Activated CD4-positive, alpha-beta T cell treated with anti-CD3 and anti-CD28 coated beads, Interleukin-2, amount 10 ng/mL, durations not matched to agents 24 days and 14 days (primary cell): Measurements from ENCODE around the gene TYRO3. TPM values are rescaled to one million over a fixed set of nuclear protein-coding genes. Genes with fewer than 3 reads are reported as not detected.

Experiments
- DNase-seq: peaks from one replicate; pipeline ENCODE4 v3.0.0; 2022
- H3K27ac Mint-ChIP-seq: one replicate; pipeline ENCODE4 v1.8.0; 2022; ENCODE audit warnings: mild to moderate bottlenecking, mixed read lengths
- H3K27me3 Mint-ChIP-seq: one replicate; pipeline ENCODE4 v1.8.0; 2022; ENCODE audit warnings: mixed read lengths
- H3K36me3 Mint-ChIP-seq: one replicate; pipeline ENCODE4 v1.8.0; 2022; ENCODE audit warnings: low read depth, mild to moderate bottlenecking, mixed read lengths
- H3K4me1 Mint-ChIP-seq: one replicate; pipeline ENCODE4 v1.8.0; 2021; ENCODE audit warnings: mixed read lengths
- H3K4me3 Mint-ChIP-seq: one replicate; pipeline ENCODE4 v1.8.0; 2022; ENCODE audit warnings: mild to moderate bottlenecking, moderate library complexity, mixed read lengths
- H3K9me3 Mint-ChIP-seq: one replicate; pipeline ENCODE4 v1.8.0; 2021; ENCODE audit warnings: mixed read lengths
- intact Hi-C: fragments of 100-400 bp; cut with micrococcal nuclease; formaldehyde crosslinking; loops from one replicate; pipeline ENCODE4 v1.15.1; 2023
- total RNA-seq: library from RNA; stranded (reverse); gene quantifications from 2 replicates; pipeline ENCODE4 v1.2.3, GENCODE V29; 2022

TYRO3 gene
- total RNA-seq, 1 donor from 2014 or later = 4.2 TPM

DNA sequence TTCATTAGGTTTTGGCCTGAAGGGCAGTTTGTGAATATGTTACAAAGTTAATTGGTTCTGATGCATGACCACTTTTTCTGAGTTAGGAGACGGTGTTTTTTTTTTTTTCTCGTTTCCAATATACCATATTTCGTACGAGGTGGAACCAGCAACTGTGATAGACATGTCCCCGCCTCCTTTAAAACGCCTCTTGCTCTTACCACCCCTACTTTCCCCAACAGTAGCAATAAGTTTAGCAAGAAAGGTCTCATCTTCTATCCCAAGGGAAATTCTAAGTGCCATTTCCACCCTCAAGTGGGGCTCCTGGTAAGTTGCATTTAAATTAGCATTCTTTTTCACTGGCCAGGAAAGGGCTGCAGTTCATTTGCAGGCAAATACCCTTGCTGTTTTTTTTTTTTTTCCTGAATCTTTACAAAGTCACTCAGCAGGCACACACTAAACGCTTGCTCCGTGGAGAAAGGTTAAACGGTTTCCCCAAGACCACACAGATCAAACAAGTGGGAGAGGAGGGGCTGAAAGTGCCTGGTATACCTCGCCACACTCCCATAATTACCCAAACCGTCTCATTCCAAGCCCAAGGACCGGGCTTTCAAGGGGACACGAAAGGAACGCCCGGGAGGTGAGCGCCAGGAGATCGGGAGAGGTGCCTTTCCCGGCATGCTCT lies 61.7 kb downstream of the TYRO3 start:
- Mint-ChIP-seq H3K27ac (peak overlapping the region; percentile 88), H3K9me3 (peaks cover 7% of the 10 kb centered on the region), H3K4me3 (peak overlapping the region; percentile 84)

DNA sequence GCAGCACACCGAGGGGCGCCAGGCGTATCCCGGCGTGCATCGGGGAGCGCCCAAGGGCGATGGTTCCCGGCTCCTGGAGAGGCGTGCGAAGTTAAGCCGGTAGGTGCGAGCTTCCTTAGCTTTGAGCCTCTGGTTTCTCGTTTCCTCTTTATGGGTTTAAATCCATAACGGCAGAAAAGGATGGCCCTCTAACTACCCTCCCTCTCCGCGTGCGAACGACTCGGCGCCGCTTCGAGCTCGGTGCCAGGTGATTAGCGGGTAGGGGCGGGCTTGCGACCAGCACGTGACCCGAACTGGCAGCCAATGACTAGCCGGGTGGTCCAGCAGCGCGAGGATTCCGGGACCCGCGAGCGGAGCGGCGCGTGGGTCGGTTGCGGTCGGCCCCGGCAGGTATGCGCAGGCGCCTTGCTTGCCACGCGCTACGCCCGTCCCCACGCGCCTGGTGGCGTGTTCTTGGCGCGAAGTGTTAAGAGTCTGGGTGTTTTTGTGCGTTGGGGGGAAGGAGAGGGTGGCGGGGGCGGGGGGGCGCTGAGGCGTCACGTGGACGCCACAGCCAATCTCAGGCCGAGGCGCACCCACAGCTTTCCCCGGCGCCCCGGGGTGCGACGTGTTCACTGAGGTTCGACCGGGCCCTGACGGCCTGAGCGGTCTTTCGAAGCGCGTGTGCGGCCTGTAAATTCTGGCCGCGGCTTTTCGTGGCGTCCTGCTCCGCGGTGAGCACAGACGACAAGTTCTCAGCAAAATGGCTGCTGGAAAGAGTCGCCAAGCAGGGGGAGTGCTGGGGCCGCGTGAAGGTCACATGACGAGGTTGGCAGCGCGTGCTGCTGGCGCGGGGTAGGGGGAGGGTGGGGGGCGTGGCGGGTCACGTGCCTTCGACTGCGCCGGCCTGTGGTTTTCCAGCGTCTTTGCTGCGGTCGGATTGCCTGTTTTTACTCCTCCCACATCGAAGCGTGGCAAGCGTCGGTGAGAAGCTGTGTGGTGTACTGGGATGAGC lies 62.5 kb downstream of the TYRO3 start:
- Mint-ChIP-seq H3K36me3 (no peaks in the 10 kb centered on the region), H3K4me1 (peaks cover 13% of the 10 kb centered on the region), H3K27me3 (peaks cover 17% of the 10 kb centered on the region), H3K27ac (peak overlapping the region; percentile 88), H3K9me3 (peaks cover 7% of the 10 kb centered on the region), H3K4me3 (peak overlapping the region; percentile 84)
- intact Hi-C loops = loop anchor here (1.0 to 5.0 kb wide), 3 partner anchors 40 to 191 kb away; partner anchors contain the start of gene ITPKA
- DNase-seq = peak; percentile 92

More for the DNA sequence above, 61.7 kb downstream of the TYRO3 start:
- H3K27me3 Mint-ChIP-seq = peaks cover 17% of the 10 kb centered on the region
- no peaks in the 10 kb centered on the region for H3K36me3 Mint-ChIP-seq
- no peak for DNase-seq
- intact Hi-C loops = loop anchor here (1.0 to 5.0 kb wide), 3 partner anchors 41 to 192 kb away; partner anchors contain the start of gene ITPKA
- peaks cover 13% of the 10 kb centered on the region for H3K4me1 Mint-ChIP-seq

DNA sequence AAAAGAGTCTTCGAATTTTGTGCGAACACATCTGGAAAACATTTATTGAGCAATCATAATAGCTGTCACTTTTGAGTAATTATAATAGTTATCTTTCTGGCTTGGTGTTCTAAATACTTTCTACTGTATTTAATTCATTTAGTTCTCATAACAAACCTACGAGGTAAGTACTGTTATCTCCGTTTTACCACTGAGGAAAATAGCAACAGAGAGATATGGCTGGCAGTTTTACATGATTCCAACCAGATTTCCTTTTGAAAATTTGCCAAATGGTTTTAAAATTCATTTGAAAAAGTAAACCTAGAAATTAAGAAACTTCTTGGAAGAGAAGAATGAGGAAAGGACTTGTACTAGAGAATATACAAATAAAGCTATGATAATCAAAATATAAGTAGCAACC lies 63.9 kb downstream of the TYRO3 start:
- H3K4me1 Mint-ChIP-seq = peaks cover 13% of the 10 kb centered on the region
- intact Hi-C loops = loop anchor here (5.0 kb wide), 2 partner anchors 131 to 189 kb away; partner anchors contain the start of gene ITPKA
- no peak for DNase-seq
- no peaks in the 10 kb centered on the region for H3K36me3 Mint-ChIP-seq
- peaks cover 5% of the 10 kb centered on the region for H3K9me3 Mint-ChIP-seq
- peaks cover 15% of the 10 kb centered on the region for H3K27me3 Mint-ChIP-seq
- H3K4me3 Mint-ChIP-seq = peak overlapping the region; percentile 23
- no peak overlapping the region for H3K27ac Mint-ChIP-seq

DNA sequence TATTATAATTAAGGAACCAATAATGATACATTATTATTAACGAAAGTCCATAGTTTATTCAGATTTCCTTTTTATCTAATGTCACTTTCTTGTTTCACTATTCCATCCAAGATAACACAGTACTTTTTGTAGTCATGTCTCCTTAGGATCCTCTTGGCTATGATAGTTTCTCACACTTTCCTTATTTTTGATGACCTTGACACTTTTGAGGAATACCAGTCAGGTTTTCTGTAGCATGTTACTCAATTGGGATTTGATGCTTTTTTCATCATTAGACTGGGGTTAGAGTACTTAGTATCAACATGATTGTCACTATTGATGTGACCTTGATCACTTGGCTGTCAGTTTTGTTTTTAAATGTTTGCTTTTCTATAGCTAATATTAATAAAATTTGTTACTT lies 68.2 kb downstream of the TYRO3 start:
- Mint-ChIP-seq H3K4me3 (no peak overlapping the region), H3K9me3 (no peaks in the 10 kb centered on the region), H3K4me1 (peaks cover 9% of the 10 kb centered on the region), H3K36me3 (no peaks in the 10 kb centered on the region), H3K27ac (no peak overlapping the region), H3K27me3 (peaks cover 4% of the 10 kb centered on the region)
- no peak for DNase-seq
- intact Hi-C loops = no loop called here

DNA sequence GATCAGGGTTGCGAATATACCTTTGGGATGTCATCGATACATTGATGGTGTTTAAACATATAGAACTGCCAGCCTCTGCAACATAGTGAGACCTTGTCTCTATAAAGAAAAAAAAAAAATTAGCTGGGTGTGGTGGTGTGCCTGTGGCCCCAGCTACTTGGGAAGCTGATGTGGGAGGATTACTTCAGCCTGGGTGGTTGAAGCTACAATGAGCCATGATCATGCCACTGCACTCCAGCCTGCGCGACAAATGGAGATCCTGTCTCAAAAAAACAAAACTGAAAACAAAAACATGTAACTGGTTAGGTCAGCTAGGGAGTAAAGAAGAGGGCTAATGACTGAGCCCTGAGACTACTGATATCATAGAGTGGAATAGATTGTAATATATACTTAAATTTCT lies 70.5 kb downstream of the TYRO3 start:
- H3K27me3 Mint-ChIP-seq = no peaks in the 10 kb centered on the region
- no peaks in the 10 kb centered on the region for H3K36me3 Mint-ChIP-seq
- intact Hi-C loops = no loop called here
- no peak for DNase-seq
- H3K4me3 Mint-ChIP-seq = no peak overlapping the region
- peaks cover 10% of the 10 kb centered on the region for H3K4me1 Mint-ChIP-seq
- H3K9me3 Mint-ChIP-seq = no peaks in the 10 kb centered on the region
- no peak overlapping the region for H3K27ac Mint-ChIP-seq

DNA sequence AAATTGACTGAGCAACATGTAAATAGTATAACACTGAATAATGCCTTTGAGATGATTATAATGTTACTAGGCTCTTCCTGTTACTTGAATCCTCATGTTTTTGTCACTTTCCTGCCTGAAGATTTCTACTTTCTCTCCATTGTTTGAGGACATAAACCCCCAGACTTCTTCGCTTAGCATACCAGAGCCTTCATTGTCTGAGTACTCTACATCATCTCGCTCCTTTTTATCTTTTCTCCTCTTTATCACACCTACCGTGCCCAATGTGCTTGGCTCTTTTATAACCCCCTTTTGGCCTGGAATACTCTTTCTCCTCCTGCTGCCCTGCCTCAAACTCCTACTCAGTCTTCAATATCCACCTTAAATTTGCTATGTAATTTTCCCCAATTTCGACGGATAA lies 70.9 kb downstream of the TYRO3 start:
- Mint-ChIP-seq H3K27me3 (no peaks in the 10 kb centered on the region), H3K27ac (no peak overlapping the region)

DNA sequence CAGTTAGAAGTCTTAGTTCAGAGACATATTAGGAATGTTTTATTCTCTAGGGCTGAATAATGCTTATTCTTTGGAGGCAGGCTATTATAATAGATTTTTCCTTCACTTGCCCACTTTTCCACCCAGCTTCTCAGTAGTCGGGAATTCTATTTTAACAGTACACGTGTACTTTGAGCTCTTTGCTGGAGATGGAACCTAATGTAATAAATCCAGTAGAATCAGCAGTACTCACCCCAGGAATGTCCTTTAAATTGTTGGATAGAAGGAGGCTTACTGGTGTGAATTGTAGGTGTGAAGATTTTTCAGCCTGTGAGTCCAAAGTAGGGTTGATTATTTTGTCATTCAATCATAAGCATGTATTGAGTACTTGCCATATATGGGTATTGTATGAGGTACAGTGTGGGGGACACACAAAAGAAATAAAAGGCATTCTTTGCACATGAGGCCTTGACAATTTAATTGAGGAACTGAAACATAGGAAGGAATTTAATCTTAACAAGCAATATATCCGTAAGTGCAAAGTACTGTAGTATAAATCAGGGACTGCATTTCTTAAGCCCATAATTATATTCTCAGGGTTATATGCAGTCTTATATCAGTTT lies 71.7 kb downstream of the TYRO3 start:
- DNase-seq = no peak
- intact Hi-C loops = no loop called here
- Mint-ChIP-seq H3K27ac (no peak overlapping the region), H3K27me3 (no peaks in the 10 kb centered on the region), H3K4me1 (peaks cover 10% of the 10 kb centered on the region), H3K4me3 (no peak overlapping the region), H3K36me3 (no peaks in the 10 kb centered on the region), H3K9me3 (no peaks in the 10 kb centered on the region)

More for the DNA sequence above, 70.9 kb downstream of the TYRO3 start:
- intact Hi-C loops = no loop called here
- H3K4me3 Mint-ChIP-seq = no peak overlapping the region
- DNase-seq = no peak
- H3K9me3 Mint-ChIP-seq = no peaks in the 10 kb centered on the region
- H3K4me1 Mint-ChIP-seq = peaks cover 10% of the 10 kb centered on the region
- H3K36me3 Mint-ChIP-seq = no peaks in the 10 kb centered on the region

DNA sequence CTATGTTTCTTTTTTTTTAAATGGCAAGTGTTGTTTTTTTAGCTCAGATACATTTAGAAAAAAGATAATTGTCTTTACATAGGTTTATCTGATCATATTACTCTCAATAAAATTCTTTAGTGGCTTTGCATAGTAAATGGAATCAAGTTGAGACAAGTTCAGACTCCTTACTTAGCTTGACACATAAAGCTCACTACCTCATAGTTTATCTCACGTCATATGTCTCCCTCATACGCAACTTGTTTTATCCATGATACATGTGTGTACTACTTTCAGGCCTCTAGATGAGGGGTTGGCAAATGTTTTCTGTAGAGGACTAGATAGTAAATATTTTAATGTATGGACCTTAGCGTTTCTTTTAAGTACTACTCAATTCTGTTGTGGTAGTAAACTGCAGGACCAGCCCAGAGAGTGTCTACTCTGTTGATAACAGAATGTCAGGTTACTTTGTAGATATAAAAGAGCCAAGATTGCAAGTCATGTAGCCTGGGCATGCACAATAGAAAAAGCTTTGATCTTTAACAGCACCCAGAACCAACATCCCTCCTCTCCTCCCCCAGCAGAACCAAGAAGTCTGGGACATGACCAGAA lies 73.0 kb downstream of the TYRO3 start:
- H3K27me3 Mint-ChIP-seq = no peaks in the 10 kb centered on the region
- no peaks in the 10 kb centered on the region for H3K9me3 Mint-ChIP-seq
- no peak for DNase-seq
- H3K36me3 Mint-ChIP-seq = no peaks in the 10 kb centered on the region
- H3K4me3 Mint-ChIP-seq = no peak overlapping the region
- H3K27ac Mint-ChIP-seq = no peak overlapping the region
- intact Hi-C loops = no loop called here
- H3K4me1 Mint-ChIP-seq = peaks cover 13% of the 10 kb centered on the region

Other genes with a start within 250 kb of the TYRO3 start
- 15.8 and 21.0 TPM in 2 replicates for gene OIP5, start 226.6 kb upstream of the TYRO3 start, total RNA-seq
- 115 and 116 TPM in 2 replicates for gene NUSAP1, start 226.3 kb upstream of the TYRO3 start, total RNA-seq
- gene NDUFAF1, start 156.7 kb upstream of the TYRO3 start, total RNA-seq = 25.3 and 25.4 TPM in 2 replicates
- gene RTF1, start 142.1 kb upstream of the TYRO3 start, total RNA-seq = 36.6 and 38.1 TPM in 2 replicates
- 3.3 and 3.8 TPM in 2 replicates for gene ITPKA, start 65.3 kb upstream of the TYRO3 start, total RNA-seq
- not detected in 2 replicates for gene LTK, start 45.4 kb upstream of the TYRO3 start, total RNA-seq
- 56.5 and 61.3 TPM in 2 replicates for gene RPAP1, start 15.0 kb upstream of the TYRO3 start, total RNA-seq
- 36.0 and 37.7 TPM in 2 replicates for gene MGA, start 101.2 kb downstream of the TYRO3 start, total RNA-seq
- gene MAPKBP1, start 215.3 kb downstream of the TYRO3 start, total RNA-seq = 24.8 and 27.1 TPM in 2 replicates